Endodermal cell (in vitro differentiated cells): ENCODE data around the gene DNAH11. TPM values are rescaled to one million over a fixed set of nuclear protein-coding genes. Genes with fewer than 3 reads are reported as not detected.

Experiments used
- DNase-seq: peaks from one replicate; pipeline ENCODE4 v3.0.0-alpha.2; 2017
- H3K27ac ChIP-seq: 2 replicates; pipeline ENCODE4 v1.5.1; 2013; ENCODE audit warnings: mild to moderate bottlenecking, low read depth, low read length, moderate library complexity
- H3K27me3 ChIP-seq: 2 replicates; pipeline ENCODE4 v1.6.1; 2013; ENCODE audit warnings: mild to moderate bottlenecking, low read length, moderate library complexity; ENCODE audit not compliant: insufficient read depth, control insufficient read depth, poor library complexity, severe bottlenecking
- H3K36me3 ChIP-seq: 2 replicates; pipeline ENCODE4 v1.7.0; 2013; ENCODE audit warnings: mild to moderate bottlenecking, low read length, moderate library complexity; ENCODE audit not compliant: control insufficient read depth, insufficient read depth
- H3K4me1 ChIP-seq: one replicate; pipeline ENCODE4 v1.7.0; 2013; ENCODE audit warnings: low read length; ENCODE audit not compliant: control insufficient read depth, insufficient read depth
- H3K4me3 ChIP-seq: 2 replicates; pipeline ENCODE4 v1.5.1; 2013; ENCODE audit warnings: mild to moderate bottlenecking, low read length, moderate library complexity
- H3K9ac ChIP-seq: 2 replicates; pipeline ENCODE4 v1.6.1; 2013; ENCODE audit warnings: mild to moderate bottlenecking, low read length, moderate library complexity; ENCODE audit not compliant: poor library complexity, severe bottlenecking; ENCODE audit errors: extremely low read depth
- H3K9me3 ChIP-seq: 2 replicates; pipeline ENCODE4 v1.6.1; 2013; ENCODE audit warnings: mild to moderate bottlenecking, low read length, moderate library complexity; ENCODE audit not compliant: control insufficient read depth
- H3K27ac Mint-ChIP-seq: 2 replicates; pipeline ENCODE4 v1.8.0; 2020; ENCODE audit warnings: mixed read lengths
- H3K27me3 Mint-ChIP-seq: 2 replicates; pipeline ENCODE4 v1.8.0; 2021; ENCODE audit warnings: mild to moderate bottlenecking, mixed read lengths; ENCODE audit not compliant: insufficient read depth
- H3K36me3 Mint-ChIP-seq: 2 replicates; pipeline ENCODE4 v1.8.0; 2020; ENCODE audit warnings: low read depth, mixed read lengths
- H3K4me1 Mint-ChIP-seq: 2 replicates; pipeline ENCODE4 v1.8.0; 2020; ENCODE audit warnings: mixed read lengths
- H3K4me3 Mint-ChIP-seq: 2 replicates; pipeline ENCODE4 v1.8.0; 2020; ENCODE audit warnings: mild to moderate bottlenecking, moderate library complexity, mixed read lengths
- H3K9me3 Mint-ChIP-seq: 2 replicates; pipeline ENCODE4 v1.8.0; 2020; ENCODE audit warnings: mild to moderate bottlenecking, mixed read lengths
- CTCF ChIP-seq: fragments of 200-600 bp; sonication (generic); conservative IDR thresholded peaks from 2 replicates; pipeline ENCODE4 v1.5.0; 2021; ENCODE audit warnings: antibody characterized with exemption, mild to moderate bottlenecking
- WGBS, 2 experiments: methylation state at CpG; one replicate each; pipeline versions ENCODE4 v1.1.5 to v1.1.7; 2013; ENCODE audit warnings: missing lambda C conversion rate in 2 of 2, mixed read lengths in 1 of 2; ENCODE audit not compliant: insufficient coverage in 1 of 2, insufficient read length in 1 of 2; 5-methylcytosine and 5-hydroxymethylcytosine counted together
- total RNA-seq, 2 donors: library from RNA; stranded (reverse); fragmentation: NEBNext Ultra II Directional in 1 of 2; extraction: Animal tissue kit (Norgen Biotek cat#: 25700) in 1 of 2; gene quantifications; 2 replicates in 1 of 2; 3 replicates in 1 of 2; pipeline ENCODE4 v1.2.1, GENCODE V29; 2021

DNAH11 gene
- total RNA-seq, 2 donors from 2014 or later, result 0.80 to 0.99 TPM

- TF ChIP-seq CTCF, result no peak
- Histone ChIP-seq H3K27me3 (peaks cover 25% of the 10 kb centered on the region), H3K27ac (no peak overlapping the region), H3K4me1 (peaks cover 8% of the 10 kb centered on the region), H3K4me3 (no peak overlapping the region), H3K36me3 (no peaks in the 10 kb centered on the region), H3K9me3 (no peaks in the 10 kb centered on the region), H3K9ac (no peak overlapping the region)
- peaks cover 55% of the 10 kb centered on the region for H3K27me3 Mint-ChIP-seq
- no peak overlapping the region for H3K27ac Mint-ChIP-seq
- H3K4me1 Mint-ChIP-seq, result peaks cover 25% of the 10 kb centered on the region
- no peak overlapping the region for H3K4me3 Mint-ChIP-seq
- H3K36me3 Mint-ChIP-seq, result peaks cover 12% of the 10 kb centered on the region
- H3K9me3 Mint-ChIP-seq, result no peaks in the 10 kb centered on the region
- DNase-seq, result no peak
- WGBS, 2 experiments, result 94 to 100% methylated on average over 2 of the region's 2 CpGs
Observed at GRCh38 chr7:21918216-21918615, 375.4 kb downstream of the DNAH11 start.

- H3K9me3 ChIP-seq, result no peaks in the 10 kb centered on the region
- Mint-ChIP-seq H3K27ac (no peak overlapping the region), H3K4me1 (peaks cover 44% of the 10 kb centered on the region), H3K4me3 (no peak overlapping the region), H3K9me3 (no peaks in the 10 kb centered on the region), H3K36me3 (no peaks in the 10 kb centered on the region), H3K27me3 (peaks cover 55% of the 10 kb centered on the region)
- no peak for TF ChIP-seq CTCF
- DNase-seq, result no peak
- peaks cover 14% of the 10 kb centered on the region for H3K4me1 ChIP-seq
- no peak overlapping the region for H3K4me3 ChIP-seq
- H3K36me3 ChIP-seq, result no peaks in the 10 kb centered on the region
- no peak overlapping the region for H3K27ac ChIP-seq
- H3K27me3 ChIP-seq, result peaks cover 44% of the 10 kb centered on the region
- WGBS, 2 experiments, result 50 to 58% methylated on average over 2 to 3 of the region's 3 CpGs
- no peak overlapping the region for H3K9ac ChIP-seq
Observed at GRCh38 chr7:21920936-21921335, 378.1 kb downstream of the DNAH11 start.

GRCh38 chr7:21922605-21923004 lies 379.8 kb downstream of the DNAH11 start:
- no peak overlapping the region for H3K27ac Mint-ChIP-seq
- 98 to 100% methylated on average over 3 to 4 of the region's 5 CpGs for WGBS, 2 experiments
- H3K27me3 Mint-ChIP-seq, result peaks cover 62% of the 10 kb centered on the region

More at GRCh38 chr7:21922605-21923004, 379.8 kb downstream of the DNAH11 start:
- H3K27ac ChIP-seq, result no peak overlapping the region
- H3K4me1 ChIP-seq, result peaks cover 14% of the 10 kb centered on the region
- H3K36me3 Mint-ChIP-seq, result no peaks in the 10 kb centered on the region
- H3K9me3 Mint-ChIP-seq, result no peaks in the 10 kb centered on the region
- no peaks in the 10 kb centered on the region for H3K9me3 ChIP-seq
- H3K4me3 Mint-ChIP-seq, result no peak overlapping the region
- H3K27me3 ChIP-seq, result peaks cover 56% of the 10 kb centered on the region
- no peak for DNase-seq
- H3K4me1 Mint-ChIP-seq, result peaks cover 50% of the 10 kb centered on the region
- no peak overlapping the region for H3K4me3 ChIP-seq
- no peak overlapping the region for H3K9ac ChIP-seq
- TF ChIP-seq CTCF, result no peak
- no peaks in the 10 kb centered on the region for H3K36me3 ChIP-seq
